LNCaP clone FGC (cell line): Measurements from ENCODE around the gene ARHGEF19.

Experiments used
- DNase-seq: peaks from one replicate; pipeline ENCODE4 v3.0.0-alpha.2; 2011; ENCODE audit warnings: low read depth
- H3K4me3 ChIP-seq: 2 replicates; pipeline ENCODE4 v1.5.1; 2011; ENCODE audit warnings: mild to moderate bottlenecking, low read depth, low read length, control low read depth
- TF ChIP-seq, protein P1 (sequence below): IDR thresholded peaks from 2 replicates; pipeline ENCODE4 v1.5.1; 2012; ENCODE audit warnings: mild to moderate bottlenecking; ENCODE audit not compliant: control insufficient read depth, insufficient read depth; ENCODE audit errors: extremely low read depth

ARHGEF19 gene

DNA sequence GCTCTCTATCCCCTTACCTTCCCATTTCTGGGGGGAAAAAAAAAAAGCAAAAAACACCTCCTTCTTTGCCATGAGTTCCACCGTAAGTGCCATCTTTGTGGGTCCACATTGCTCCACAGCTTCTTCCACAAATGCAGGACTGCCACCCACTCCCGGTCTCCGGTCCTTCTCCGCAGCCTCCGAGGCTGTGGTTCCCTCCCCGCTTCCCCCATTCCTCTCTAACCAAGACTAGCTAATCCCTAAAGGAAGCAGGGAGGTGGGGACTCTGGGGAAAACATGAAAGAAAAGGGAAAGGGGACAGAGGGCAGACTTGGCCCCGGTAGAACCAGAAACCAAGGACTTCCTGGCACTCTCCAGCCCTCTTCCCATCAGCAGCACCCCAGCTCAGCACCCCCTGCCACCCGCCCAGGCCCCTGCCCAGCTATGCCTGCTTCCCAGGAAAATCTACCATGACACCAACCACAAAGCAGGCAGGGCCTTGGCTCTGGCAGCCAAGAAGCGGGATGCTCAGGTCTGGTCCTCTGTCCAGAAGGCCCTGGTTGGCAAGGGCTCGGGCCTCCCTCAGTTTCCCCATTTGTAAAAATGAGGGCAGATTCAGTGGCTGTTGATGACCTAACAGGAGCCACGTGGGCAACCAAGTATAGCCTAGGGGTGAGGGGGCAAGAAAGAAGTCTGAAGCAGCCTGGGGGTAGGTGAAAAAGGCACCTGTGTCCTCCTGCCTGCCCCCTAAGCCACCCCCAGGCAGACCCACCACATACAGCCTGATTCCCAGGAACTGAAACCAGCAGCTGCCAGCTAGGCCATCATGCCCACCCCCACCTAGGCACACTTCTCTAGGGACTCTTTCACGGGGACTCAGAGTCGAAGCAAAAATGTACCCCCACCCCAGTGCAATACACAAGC lies 59.1 kb downstream of the ARHGEF19 start:
- TF ChIP-seq, protein P1, sequence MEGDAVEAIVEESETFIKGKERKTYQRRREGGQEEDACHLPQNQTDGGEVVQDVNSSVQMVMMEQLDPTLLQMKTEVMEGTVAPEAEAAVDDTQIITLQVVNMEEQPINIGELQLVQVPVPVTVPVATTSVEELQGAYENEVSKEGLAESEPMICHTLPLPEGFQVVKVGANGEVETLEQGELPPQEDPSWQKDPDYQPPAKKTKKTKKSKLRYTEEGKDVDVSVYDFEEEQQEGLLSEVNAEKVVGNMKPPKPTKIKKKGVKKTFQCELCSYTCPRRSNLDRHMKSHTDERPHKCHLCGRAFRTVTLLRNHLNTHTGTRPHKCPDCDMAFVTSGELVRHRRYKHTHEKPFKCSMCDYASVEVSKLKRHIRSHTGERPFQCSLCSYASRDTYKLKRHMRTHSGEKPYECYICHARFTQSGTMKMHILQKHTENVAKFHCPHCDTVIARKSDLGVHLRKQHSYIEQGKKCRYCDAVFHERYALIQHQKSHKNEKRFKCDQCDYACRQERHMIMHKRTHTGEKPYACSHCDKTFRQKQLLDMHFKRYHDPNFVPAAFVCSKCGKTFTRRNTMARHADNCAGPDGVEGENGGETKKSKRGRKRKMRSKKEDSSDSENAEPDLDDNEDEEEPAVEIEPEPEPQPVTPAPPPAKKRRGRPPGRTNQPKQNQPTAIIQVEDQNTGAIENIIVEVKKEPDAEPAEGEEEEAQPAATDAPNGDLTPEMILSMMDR = no peak
- no peak overlapping the region for H3K4me3 ChIP-seq
- DNase-seq = no peak

DNA sequence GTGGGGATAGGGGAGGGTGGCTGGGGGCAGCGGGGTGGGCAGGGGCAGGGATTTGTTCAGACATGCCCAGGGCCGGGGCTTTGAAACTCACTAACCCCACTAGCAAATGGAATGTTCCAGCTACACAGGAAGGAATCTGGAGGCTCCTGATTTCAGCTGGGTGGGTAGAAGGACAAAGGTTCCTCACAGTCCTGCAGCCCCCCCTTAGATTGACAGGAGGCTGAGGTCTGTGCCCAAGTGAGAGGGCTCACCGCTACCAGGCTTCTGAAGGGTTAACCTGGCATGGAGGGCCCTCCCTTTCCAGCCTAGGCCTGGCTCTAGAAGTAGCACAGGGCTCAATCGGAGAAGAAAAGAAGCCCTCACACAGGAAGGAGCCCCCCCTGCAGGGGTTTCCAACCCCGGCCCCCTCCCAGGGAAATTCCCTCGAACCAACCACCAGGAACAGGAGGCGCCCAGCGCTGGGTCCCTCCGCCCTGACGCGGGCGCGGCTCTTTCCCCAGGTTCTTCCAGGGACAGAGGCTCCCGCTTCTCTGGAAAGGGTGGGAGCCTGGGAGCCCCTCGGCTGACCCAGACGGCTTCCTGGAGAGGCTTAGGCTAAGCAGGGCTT lies 59.9 kb downstream of the ARHGEF19 start:
- no peak for DNase-seq
- TF ChIP-seq, protein P1 = no peak
- no peak overlapping the region for H3K4me3 ChIP-seq

DNA sequence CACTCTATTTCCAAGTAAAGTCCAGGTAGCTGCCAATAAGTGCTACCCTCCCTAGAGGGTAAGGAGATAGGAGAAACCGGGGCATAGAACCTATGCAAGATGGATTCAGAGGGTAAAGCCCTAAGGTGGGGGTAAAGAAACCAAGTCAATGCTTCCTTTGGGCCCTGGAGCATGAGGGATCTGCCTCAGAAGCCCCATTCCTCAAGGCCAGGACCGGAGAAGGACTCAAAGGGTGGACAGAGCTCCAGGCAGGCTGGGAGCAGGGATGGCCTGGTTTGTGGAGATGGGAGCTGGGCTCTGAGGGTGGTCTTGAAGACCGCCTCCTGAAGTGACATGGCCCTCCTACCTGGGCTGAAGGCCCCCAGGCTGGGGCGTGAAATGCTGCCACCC lies 60.5 kb downstream of the ARHGEF19 start:
- H3K4me3 ChIP-seq = no peak overlapping the region
- TF ChIP-seq, protein P1 = no peak
- no peak for DNase-seq

DNA sequence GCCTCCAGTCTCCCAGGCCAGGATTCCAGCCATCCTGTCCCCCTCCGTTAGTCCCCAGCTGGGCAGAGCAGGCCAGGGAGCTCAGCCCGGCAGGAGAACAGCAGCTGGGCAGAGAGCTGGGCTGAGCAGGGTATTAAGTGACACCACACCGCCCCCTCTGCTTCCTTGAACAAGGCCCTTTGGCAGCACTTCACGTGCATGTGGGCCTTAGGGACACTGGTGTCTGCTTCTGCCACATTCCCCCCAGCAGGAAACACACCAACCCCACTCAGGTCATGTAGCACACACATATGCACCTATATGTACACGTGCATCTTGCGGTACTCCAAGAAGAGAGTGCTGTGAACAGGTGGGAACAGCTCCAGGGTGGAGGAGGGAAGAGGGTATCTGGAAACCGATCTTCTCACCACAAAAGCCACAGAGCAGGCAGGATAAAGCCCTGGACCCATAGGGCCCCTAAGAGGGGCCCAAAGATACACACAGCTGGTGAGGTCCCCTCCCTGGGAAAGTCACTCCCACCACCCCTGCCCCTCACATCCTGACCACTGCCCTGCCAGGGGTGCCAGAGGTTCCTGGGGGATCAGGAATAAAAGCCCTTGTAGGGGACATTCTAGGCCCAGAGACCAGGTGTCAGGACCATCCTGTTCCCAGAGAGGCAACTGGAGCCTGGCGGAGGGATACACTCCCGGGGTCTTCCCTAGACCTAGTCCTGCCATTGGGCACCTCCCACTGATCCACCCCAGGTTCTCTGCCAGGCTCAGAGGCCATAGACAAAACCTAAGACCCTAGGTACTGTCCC lies 61.1 kb downstream of the ARHGEF19 start:
- TF ChIP-seq, protein P1 = no peak
- H3K4me3 ChIP-seq = no peak overlapping the region
- DNase-seq = no peak

DNA sequence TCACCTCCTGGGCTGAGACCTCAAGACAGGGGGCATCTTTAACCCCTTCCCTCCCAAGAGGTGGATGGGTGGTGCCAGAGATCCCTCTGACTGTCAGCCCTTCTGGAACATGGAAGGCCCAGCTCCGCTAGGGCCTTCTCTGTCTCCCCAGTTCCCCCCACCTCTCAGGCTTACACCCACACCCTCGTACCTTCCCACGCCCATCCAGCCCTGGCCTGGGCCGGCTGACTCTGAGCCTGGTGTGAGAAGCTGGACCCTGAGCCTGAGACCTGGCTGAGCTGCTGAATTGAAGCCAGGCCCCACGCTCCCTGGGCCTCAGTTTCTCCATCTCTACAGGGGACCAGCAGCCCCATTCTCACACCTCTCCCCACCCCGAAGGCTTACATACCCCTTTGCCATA lies 61.9 kb downstream of the ARHGEF19 start:
- H3K4me3 ChIP-seq = no peak overlapping the region
- TF ChIP-seq, protein P1 = no peak
- no peak for DNase-seq

DNA sequence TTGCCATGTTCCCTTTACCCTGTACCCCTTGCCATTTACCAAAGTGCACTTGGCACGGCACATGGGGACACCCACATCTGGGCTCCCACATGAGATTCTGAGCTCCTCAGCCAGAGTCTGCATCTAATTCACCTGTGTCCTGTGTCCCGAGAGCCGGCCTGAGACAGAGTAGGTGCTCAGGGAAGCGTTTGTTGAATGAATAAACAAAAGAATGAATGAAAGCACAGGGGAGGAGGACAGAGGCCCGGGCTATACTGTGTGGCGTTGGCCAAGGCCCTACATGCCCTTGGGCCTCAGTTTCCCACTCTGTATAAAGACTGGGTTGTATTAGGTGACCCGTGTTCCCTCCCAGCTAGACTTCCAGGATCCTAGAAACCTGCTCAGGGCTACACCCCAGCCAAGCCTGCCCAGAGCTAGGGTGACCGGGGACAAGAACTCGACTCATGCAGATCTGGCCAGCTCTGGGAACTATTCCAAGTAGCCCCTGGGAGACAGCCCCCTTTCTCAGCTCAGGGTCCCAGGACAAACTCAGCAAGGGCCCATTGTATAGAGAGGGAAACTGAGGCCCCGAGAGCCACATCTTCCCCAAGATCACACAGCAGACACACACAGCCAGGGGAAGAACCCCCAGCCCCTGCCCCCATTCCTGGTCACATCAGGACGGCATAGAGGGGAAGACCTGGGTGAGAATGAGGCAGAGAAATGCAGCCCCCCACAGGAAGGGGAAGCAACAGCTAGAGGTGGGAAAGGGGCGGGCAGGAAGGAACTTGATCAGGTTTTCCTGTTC lies 62.6 kb downstream of the ARHGEF19 start:
- H3K4me3 ChIP-seq = no peak overlapping the region
- DNase-seq = no peak

More for the DNA sequence above, 62.6 kb downstream of the ARHGEF19 start:
- TF ChIP-seq, protein P1 = no peak
